GM19099 (cell line): Measurements from ENCODE around the gene PLOD1.

ENCODE experiments used
- POLR2A ChIP-seq: IDR thresholded peaks from 3 replicates; pipeline ENCODE4 v1.6.1; 2011; ENCODE audit warnings: low read depth; ENCODE audit not compliant: insufficient read length; ENCODE audit errors: extremely low read depth

The PLOD1 gene

GRCh38 chr1:11985171-11985570 lies 50.7 kb downstream of the PLOD1 start:
- TF ChIP-seq POLR2A = no peak

DNA sequence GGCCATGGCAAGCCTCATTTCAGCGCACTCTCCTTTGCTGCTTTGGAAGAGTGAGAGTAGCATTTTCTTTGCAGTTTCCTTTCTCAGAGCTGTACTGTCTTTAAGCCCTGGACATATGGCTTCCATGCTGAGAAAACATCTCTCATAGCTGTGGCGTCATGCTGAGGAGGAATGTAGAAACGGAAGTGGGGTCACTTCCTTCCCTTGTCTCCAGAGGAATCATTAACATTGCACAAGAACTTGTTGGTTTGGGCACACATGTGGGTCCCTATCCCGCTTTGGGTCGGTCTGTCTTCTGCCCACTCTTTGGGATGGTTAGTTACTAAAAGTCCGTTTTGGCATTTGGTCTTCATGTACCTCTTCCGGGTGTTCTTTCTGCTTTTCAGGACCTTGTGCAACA lies 51.3 kb downstream of the PLOD1 start:
- TF ChIP-seq POLR2A = no peak

GRCh38 chr1:11989669-11990068 lies 55.2 kb downstream of the PLOD1 start:
- no peak for TF ChIP-seq POLR2A

DNA sequence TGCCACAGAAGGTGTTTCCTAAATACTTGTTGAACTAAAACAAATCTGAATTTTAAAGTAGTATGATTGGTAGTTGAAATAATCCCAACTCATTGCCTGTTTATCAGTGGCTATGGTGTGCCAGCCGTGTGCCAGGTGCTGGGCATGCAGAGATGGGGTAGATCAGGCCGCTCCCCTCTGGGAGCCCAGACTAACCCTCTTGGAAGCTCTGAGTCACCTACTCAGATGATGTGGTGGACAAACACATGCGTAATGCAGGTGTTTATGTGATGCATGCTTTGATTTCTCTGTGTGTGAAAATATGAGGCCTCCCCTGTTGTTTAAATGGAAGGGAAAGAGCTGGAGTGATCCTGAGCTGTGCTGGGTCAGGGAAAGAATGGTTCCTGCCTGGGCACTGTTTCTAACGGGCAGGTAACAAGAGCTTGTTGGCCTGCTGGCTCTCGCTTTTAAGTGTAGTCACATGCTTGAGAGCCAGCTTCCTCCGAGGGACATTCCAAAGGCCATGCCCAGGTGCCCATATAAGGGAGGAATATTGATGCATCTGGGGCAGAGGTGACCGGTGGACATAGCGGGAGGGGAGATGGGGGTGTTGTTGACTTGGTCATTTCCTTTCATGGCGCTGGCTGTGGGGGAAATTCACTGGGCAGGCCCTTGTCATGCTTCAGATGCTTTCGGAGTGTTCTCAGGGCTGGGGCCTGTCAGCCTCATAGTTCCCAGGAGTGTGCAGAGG lies 56.0 kb downstream of the PLOD1 start:
- TF ChIP-seq POLR2A = no peak

DNA sequence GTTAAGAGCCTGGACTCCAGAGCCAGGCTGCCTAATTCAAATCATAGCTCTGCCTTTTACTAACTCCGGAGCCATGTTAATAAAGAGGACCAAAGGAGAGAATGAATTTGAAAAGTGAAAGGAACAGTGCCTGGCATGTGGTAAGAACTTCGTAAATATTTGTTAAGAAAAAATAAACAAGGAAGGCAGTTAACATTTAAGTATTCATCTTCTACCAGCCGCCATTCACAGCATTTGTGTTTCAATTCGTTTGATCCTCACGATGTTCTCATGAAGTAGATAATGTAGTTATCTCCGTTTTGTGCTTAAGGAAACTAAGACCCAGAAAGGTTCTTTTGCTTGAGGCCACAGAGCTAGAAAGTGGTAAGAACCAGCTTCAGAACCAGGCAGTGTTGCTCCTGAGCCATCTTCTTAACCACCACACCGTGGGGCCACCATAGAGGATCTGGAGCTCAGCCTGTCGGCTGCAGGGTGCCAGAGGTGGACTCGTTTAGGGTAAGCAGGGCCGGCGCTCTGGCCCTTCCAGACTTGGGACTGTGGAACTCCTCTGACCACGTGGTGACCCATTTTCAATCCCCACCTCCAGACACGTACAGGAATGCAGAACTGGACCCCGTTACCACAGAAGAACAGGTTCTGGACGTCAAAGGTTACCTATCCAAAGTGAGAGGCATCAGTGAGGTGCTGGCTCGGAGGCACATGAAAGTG lies 57.6 kb downstream of the PLOD1 start:
- no peak for TF ChIP-seq POLR2A

GRCh38 chr1:11997081-11997850 lies 62.7 kb downstream of the PLOD1 start:
- TF ChIP-seq POLR2A = no peak

DNA sequence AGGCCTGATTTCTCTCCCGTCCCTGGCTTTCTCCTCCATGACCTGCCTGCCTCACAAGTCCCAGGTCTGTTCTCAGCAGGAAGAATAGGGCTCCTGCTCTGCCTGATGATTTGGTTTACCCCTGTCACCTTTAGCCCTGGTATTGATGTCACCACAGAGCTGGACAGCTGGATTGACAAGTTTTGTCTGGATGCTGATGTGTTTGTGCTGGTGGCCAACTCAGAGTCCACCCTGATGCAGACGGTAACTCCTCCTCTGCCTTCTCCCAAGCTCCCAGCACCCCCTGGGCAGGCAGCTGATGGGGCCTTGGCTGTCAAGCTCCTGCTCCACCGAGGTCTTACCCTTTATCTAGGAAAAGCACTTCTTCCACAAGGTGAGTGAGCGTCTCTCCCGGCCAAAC lies 64.1 kb downstream of the PLOD1 start:
- TF ChIP-seq POLR2A = no peak

GRCh38 chr1:11999236-11999635 lies 64.7 kb downstream of the PLOD1 start:
- no peak for TF ChIP-seq POLR2A

DNA sequence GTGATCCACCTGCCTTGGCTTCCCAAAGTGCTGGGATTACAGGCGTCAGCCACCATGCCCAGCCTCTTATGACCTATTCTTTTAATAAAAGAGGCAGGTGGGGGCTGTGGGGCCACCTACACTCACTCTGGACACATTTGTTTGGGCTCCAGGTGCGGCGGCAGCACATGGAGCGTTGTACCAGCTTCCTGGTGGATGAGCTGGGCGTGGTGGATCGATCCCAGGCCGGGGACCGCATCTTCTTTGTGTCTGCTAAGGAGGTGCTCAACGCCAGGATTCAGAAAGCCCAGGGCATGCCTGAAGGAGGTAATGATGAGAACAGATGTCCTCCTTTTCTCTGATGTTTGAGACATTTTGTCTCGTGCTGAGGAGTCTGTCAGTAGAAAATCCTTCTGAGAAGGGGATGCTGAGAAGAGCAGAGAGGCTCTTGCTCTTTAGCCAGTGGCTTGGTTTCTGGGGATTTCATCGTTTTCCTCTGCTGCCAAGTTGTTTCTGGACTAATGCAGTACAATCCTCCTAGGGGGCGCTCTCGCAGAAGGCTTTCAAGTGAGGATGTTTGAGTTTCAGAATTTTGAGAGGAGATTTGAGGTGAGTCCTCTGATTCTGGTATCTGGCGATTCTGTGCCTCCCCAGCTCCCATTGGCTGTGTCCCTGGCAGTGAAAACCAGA lies 66.9 kb downstream of the PLOD1 start:
- TF ChIP-seq POLR2A = no peak

DNA sequence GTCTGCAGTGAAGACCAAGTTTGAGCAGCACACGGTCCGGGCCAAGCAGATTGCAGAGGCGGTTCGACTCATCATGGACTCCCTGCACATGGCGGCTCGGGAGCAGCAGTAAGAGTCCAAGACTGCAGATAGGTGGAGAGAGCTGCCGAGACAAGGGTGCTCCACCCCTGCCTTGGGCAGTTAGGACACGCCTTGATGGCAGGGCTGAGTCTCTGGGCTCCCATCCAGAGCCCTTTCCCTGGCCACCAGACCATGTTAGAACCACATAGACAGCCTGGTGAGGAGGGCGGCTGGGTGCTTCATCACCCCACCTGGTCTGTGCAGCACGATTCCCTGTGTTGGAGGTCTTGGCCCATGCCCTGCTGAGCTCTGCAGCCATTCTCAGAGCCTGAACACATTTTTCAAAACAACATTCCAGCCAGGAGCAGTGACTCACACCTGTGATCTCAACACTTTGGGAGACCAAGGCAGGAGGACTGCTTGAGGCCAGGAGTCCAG lies 67.5 kb downstream of the PLOD1 start:
- no peak for TF ChIP-seq POLR2A

DNA sequence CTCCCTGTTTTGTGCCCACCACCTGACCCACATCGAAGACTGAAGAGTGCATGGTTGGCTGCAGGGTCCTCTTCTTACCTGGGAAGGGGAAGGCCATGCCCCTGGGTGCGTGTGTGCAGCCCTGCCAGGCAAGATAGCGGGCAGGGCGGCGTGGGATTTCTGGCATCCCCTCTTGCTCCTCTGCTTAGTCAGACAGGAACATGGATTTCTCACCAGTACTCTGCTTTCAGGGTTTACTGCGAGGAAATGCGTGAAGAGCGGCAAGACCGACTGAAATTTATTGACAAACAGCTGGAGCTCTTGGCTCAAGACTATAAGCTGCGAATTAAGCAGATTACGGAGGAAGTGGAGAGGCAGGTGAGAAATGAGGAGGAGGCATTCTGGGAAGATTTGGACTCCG lies 69.2 kb downstream of the PLOD1 start:
- TF ChIP-seq POLR2A = no peak

- TF ChIP-seq POLR2A = no peak
Measured at GRCh38 chr1:12005488-12006166, 71.1 kb downstream of the PLOD1 start.

- no peak for TF ChIP-seq POLR2A
Measured at GRCh38 chr1:12006167-12006921, 71.8 kb downstream of the PLOD1 start.

- TF ChIP-seq POLR2A = no peak
Measured at GRCh38 chr1:12007204-12007603, 72.7 kb downstream of the PLOD1 start.

- no peak for TF ChIP-seq POLR2A
Measured at GRCh38 chr1:12009318-12009947, 74.9 kb downstream of the PLOD1 start.
